Right cardiac atrium (tissue), 5 donors: Measurements from ENCODE around the gene SLC35F2. TPM values are rescaled to one million over a fixed set of nuclear protein-coding genes. Genes with fewer than 3 reads are reported as not detected.
A peak's percentile ranks its signal among the peaks of the same experiment; 100 is the strongest.
"Not testable (repeated sequence)": the region's sequence is repeated elsewhere in the genome, so short reads cannot be mapped to it uniquely, and the experiment has no call there.

Experiments
- ATAC-seq, 2 donors: fragments of 200-7000 bp; cut with Tn5 transposase; one replicate each; pipeline versions ENCODE4 v1.8.0 to v1.9.1; 2020; ENCODE audit warnings: moderate library complexity in 2 of 2, mild to moderate bottlenecking in 1 of 2
- DNase-seq, 3 donors: peaks; one replicate each; pipeline ENCODE4 v3.0.0-alpha.2; 2020
- H3K27ac ChIP-seq: one replicate; pipeline ENCODE4 v1.5.1; 2013; ENCODE audit warnings: mild to moderate bottlenecking, low read length, control low read depth, moderate library complexity
- H3K27me3 ChIP-seq: one replicate; pipeline ENCODE4 v1.6.1; 2013; ENCODE audit not compliant: control insufficient read depth, insufficient read depth
- H3K4me1 ChIP-seq: one replicate; pipeline ENCODE4 v1.6.1; 2013; ENCODE audit warnings: low read length; ENCODE audit not compliant: control insufficient read depth, insufficient read depth
- H3K4me3 ChIP-seq: one replicate; pipeline ENCODE4 v1.5.1; 2013; ENCODE audit warnings: low read length, control low read depth
- H3K9me3 ChIP-seq: one replicate; pipeline ENCODE4 v1.6.1; 2013; ENCODE audit warnings: low read length; ENCODE audit not compliant: control insufficient read depth
- WGBS: extraction: QIAGEN DNeasy Blood & Tissue Kit; methylation state at CpG from one replicate; pipeline ENCODE4 v1.1.7; 2013; 5-methylcytosine and 5-hydroxymethylcytosine counted together
- intact Hi-C, 4 donors: fragments of 100-400 bp; cut with DNase I; formaldehyde crosslinking; loops; one replicate each; pipeline versions ENCODE4 v1.11.0 to v1.14.0; 2022 to 2023
- polyA plus RNA-seq: library from polyadenylated mRNA; stranded (reverse); fragments of 200-250 nt; gene quantifications from one replicate; pipeline ENCODE4 v1.2.3, GENCODE V29; 2013
- total RNA-seq, 4 donors: library from RNA; stranded (reverse); fragmentation: NEBNext Ultra II Directional; extraction: Animal tissue kit (Norgen Biotek cat#: 25700); gene quantifications; one replicate each; pipeline ENCODE4 v1.2.1, GENCODE V29; 2021
- donor health status: healthy with polysubstance abuse.
- donor health status: DM: no; HTN: yes; CAD: no.
- donor health status: DM: no; HTN: no; CAD: no.
- donor health status: DM: no; HTN: yes; CAD: no; lungs with severe emphysema.
- donor health status: DM: yes; HTN: yes; CAD: no.

The SLC35F2 gene
- total and polyA plus RNA-seq, 5 donors, result 1.4 to 3.5 (median 2.3) TPM

DNA sequence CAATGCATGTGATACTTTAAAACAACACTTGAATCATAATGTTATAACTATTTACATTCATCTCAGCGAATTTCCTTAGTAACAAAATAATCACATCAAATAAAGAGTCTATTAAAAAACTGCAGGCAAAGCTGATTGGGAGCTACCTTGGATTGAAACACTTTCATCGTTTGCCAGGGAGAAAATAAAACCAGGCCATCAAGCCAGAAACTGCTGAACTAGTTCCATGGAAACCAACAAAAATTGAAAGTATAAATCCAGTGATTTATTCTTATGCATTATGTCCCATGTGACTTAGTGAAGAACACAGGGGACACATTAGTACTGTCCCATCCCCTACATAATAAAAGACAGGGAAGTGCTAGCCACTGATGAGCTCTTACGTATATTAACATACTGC, 21.7 kb downstream of the SLC35F2 start:
- Histone ChIP-seq H3K27ac (no peak overlapping the region), H3K4me3 (no peak overlapping the region), H3K27me3 (no peaks in the 10 kb centered on the region), H3K9me3 (no peaks in the 10 kb centered on the region), H3K4me1 (peaks cover 4% of the 10 kb centered on the region)
- WGBS, result 80% methylated on average over 3 of the region's 3 CpGs
- no peak for DNase-seq
- intact Hi-C loops, result no loop called here
- ATAC-seq, result no peak

DNA sequence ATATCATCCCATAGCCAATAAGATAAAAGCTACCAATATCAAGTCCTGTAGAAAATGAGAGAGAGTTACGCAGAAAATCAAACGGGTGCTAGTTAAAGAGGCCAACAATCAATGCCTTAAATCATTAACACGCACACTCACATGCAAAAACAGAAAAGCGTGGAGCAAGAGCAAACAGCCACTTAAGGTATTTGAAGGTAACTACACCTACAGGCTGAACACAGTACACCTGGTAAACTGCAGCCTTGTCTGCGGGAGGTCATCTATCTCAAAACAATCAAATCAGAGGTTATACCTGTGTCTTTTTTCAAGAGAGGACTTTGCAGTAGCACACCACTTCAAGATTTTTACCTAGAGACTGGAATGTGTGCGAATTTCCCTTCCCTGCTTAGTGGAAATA, 23.6 kb downstream of the SLC35F2 start:
- intact Hi-C loops, result no loop called here
- DNase-seq (no peak), ATAC-seq (no peak)
- Histone ChIP-seq H3K4me3 (no peak overlapping the region), H3K27ac (no peak overlapping the region), H3K27me3 (no peaks in the 10 kb centered on the region), H3K4me1 (peaks cover 2% of the 10 kb centered on the region), H3K9me3 (no peaks in the 10 kb centered on the region)
- WGBS, result 84% methylated on average over 6 of the region's 6 CpGs

DNA sequence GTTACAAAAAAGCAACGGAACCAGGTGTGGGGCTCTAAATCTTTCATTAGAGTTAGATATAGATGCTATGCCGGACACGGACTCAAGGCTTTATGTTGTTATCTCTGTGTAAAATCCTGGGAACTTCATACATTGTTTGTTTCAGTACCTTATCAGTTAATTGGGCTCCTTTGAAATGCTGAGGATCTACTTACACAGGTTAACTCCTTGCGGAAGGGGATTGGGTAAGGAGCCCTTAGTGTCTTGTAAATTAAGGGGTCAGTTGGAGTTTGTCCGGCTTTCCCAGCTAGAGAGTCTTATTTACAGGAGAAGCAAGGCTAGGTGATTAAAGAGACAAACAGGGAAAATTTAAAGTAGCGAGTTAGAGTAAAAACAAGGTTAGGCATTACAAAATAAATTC, 24.7 kb downstream of the SLC35F2 start:
- H3K9me3 ChIP-seq, H3K27ac ChIP-seq, H3K27me3 ChIP-seq, ATAC-seq, H3K4me1 ChIP-seq, DNase-seq, H3K4me3 ChIP-seq, intact Hi-C loops: not testable (repeated sequence)
- WGBS, result 63% methylated on average over 6 of the region's 6 CpGs

DNA sequence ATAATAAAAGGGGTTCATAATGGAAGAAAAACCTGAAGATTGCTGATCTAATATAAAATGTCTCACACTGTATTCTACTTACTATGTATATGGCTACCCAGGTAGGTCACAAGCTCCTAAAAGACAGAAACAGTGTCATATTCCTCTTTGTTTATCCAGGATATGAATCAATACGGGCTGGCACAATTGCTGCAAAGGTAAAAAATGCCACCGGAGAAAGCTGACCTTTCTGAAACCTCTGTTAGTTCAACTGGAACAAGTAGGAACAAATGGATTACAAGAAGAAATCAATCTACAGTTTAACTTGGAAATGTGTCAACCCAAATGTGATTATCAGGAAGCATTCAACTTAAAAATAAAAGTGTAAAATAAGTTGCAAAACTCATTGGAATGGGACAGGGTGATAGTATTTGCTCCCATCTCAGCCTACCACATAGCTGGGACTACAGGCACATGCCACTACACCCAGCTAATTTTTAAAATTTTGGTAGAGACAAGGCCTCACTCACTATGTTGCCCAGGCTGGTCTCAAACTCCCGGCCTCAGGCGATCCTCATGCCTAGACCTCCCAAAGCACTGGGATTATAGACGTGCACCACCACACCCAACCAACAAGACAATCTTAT, 27.6 kb downstream of the SLC35F2 start:
- Histone ChIP-seq H3K27ac (no peak overlapping the region), H3K4me3 (no peak overlapping the region), H3K9me3 (no peaks in the 10 kb centered on the region), H3K27me3 (no peaks in the 10 kb centered on the region), H3K4me1 (no peaks in the 10 kb centered on the region)
- DNase-seq, result no peak
- ATAC-seq, result no peak
- intact Hi-C loops, result no loop called here
- WGBS, result 79% methylated on average over 5 of the region's 5 CpGs

DNA sequence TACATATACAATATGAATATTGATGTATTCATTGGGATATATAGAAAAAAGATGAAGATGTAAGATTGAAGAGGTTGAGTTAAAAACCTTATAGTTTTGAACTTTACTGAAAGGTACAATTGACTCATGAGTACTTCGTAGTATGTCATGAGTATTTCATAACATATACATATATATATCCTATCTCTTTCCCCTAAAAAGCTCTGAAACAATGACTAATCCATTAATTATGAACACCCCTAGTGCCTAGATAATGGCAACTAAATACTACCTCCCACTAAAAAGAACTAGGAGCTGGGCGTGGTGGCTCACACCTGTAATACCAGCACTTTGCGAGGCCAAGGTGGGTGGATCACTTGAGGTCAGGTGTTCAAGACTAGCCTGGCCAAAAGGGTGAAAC, 31.5 kb downstream of the SLC35F2 start:
- Histone ChIP-seq H3K4me3 (no peak overlapping the region), H3K4me1 (no peaks in the 10 kb centered on the region), H3K27me3 (no peaks in the 10 kb centered on the region), H3K9me3 (no peaks in the 10 kb centered on the region), H3K27ac (no peak overlapping the region)
- WGBS, result 96% methylated on average over 3 of the region's 3 CpGs
- no peak for ATAC-seq
- DNase-seq, result no peak
- intact Hi-C loops, result no loop called here

DNA sequence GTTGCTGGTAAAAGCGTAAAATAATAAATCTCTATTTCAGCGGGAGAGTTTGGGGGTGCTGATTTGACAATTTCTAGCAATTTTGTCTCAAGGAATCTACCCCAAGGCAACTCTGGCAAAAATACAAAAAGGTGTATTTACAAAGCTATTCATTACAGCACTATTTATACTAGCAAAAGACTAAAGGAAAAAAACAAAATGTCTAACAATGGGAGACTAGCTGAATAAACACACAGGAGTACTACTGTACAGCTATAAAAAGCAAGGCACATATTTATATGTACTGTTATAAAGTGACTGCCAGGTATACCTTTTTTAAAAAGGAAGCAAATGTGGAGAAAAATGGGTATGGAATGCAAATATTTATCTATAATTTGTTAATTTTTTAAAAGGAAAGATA, 32.7 kb downstream of the SLC35F2 start:
- intact Hi-C loops, result no loop called here
- ATAC-seq (no peak), DNase-seq (no peak)
- no peak overlapping the region for H3K27ac ChIP-seq
- no peaks in the 10 kb centered on the region for H3K4me1 ChIP-seq
- 96% methylated on average over 2 of the region's 2 CpGs for WGBS
- no peaks in the 10 kb centered on the region for H3K27me3 ChIP-seq
- no peaks in the 10 kb centered on the region for H3K9me3 ChIP-seq
- H3K4me3 ChIP-seq, result no peak overlapping the region

GRCh38 chr11:107824668-107825369, 33.8 kb downstream of the SLC35F2 start:
- H3K9me3 ChIP-seq, result no peaks in the 10 kb centered on the region
- H3K27ac ChIP-seq, result no peak overlapping the region
- H3K4me3 ChIP-seq, result no peak overlapping the region
- H3K27me3 ChIP-seq, result no peaks in the 10 kb centered on the region
- ATAC-seq (no peak), DNase-seq (no peak)
- WGBS, result 85% methylated on average over 5 of the region's 5 CpGs
- no peaks in the 10 kb centered on the region for H3K4me1 ChIP-seq
- intact Hi-C loops, result no loop called here

- H3K4me3 ChIP-seq, result no peak overlapping the region
- ATAC-seq (peak; percentile 48 to 78), DNase-seq (no peak)
- no peaks in the 10 kb centered on the region for H3K4me1 ChIP-seq
- no peak overlapping the region for H3K27ac ChIP-seq
- intact Hi-C loops, result no loop called here
- H3K27me3 ChIP-seq, result no peaks in the 10 kb centered on the region
- WGBS, result 43% methylated on average over 3 of the region's 3 CpGs
- H3K9me3 ChIP-seq, result no peaks in the 10 kb centered on the region
Observed at GRCh38 chr11:107821199-107821927, 37.2 kb downstream of the SLC35F2 start.

DNA sequence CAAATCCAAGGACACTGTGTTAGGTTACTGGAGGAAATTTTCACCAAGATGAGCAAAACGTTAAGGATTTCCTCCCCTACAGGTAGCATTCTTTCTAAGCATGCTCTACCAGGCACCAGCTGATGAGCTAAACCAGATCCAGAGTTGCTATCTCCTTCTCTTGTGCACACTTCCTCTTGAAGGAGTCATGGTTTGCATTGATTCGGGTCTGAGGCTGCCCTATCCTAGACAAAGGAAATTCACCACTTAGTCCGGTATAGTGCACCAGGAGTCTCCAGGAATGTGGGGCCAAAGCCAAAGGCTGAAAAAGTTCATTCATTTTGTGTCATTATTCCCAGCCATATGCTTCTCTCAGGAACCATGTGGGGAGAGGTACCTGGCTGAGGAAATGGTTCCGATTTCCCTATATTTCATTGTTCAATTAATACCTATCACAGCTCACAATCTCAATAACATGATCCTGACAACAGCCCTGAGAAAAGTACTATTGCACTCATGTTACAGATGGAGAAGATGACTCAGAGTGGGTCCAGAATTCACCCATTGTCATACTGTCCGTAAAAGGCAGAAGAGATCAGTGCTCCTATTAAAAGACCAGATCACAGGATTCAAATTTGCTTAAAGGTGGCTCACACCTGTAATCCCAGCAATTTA, 39.1 kb downstream of the SLC35F2 start:
- Histone ChIP-seq H3K27ac (no peak overlapping the region), H3K4me1 (no peaks in the 10 kb centered on the region), H3K9me3 (no peaks in the 10 kb centered on the region), H3K27me3 (no peaks in the 10 kb centered on the region), H3K4me3 (no peak overlapping the region)
- 62% methylated on average over 5 of the region's 5 CpGs for WGBS
- intact Hi-C loops, result no loop called here
- no peak for DNase-seq
- peak in 1 of 2 donors; percentile 34 for ATAC-seq

- no peaks in the 10 kb centered on the region for H3K27me3 ChIP-seq
- WGBS, result 96% methylated on average over 3 of the region's 3 CpGs
- no peaks in the 10 kb centered on the region for H3K4me1 ChIP-seq
- no peaks in the 10 kb centered on the region for H3K9me3 ChIP-seq
- intact Hi-C loops, result no loop called here
- no peak overlapping the region for H3K27ac ChIP-seq
- no peak for ATAC-seq
- no peak overlapping the region for H3K4me3 ChIP-seq
- no peak for DNase-seq
Observed at GRCh38 chr11:107818491-107818890, 40.1 kb downstream of the SLC35F2 start.

GRCh38 chr11:107816028-107816427, 42.6 kb downstream of the SLC35F2 start:
- intact Hi-C loops, result no loop called here
- Histone ChIP-seq H3K4me3 (no peak overlapping the region), H3K27me3 (no peaks in the 10 kb centered on the region), H3K4me1 (no peaks in the 10 kb centered on the region), H3K27ac (no peak overlapping the region), H3K9me3 (no peaks in the 10 kb centered on the region)
- WGBS, result 95% methylated on average over 2 of the region's 2 CpGs
- ATAC-seq, result no peak
- DNase-seq, result no peak
